HepG2 (cell line): ENCODE results near the gene NDUFB3. TPM values are rescaled to one million over a fixed set of nuclear protein-coding genes. Genes with fewer than 3 reads are reported as not detected.
"Not testable (repeated sequence)": the region's sequence is repeated elsewhere in the genome, so short reads cannot be mapped to it uniquely, and the experiment has no call there.

Experiments
- ATAC-seq: fragments of 200-7000 bp; cut with Tn5 transposase; 3 replicates; pipeline ENCODE4 v1.9.1; 2020; ENCODE audit warnings: mild to moderate bottlenecking, moderate library complexity
- BruUV-seq: library from RNA; stranded (reverse); fragments of 400-500 nt; replicated peaks from 2 replicates; lab custom pipeline; 2021; lab: Mats Ljungman, UMichigan
- CTCF ChIA-PET: fragments of 300-600 bp; formaldehyde crosslinking; extraction: SDS; loops from one replicate; lab custom pipeline; 2021; ENCODE audit warnings: low total read pairs, inconsistent platforms, low intra/inter-chr PET ratio; lab: Yijun Ruan, JAX
- POLR2A ChIA-PET: fragments of 350-600 bp; sonication (Branson Sonifier 250); formaldehyde crosslinking; loops from one replicate; lab custom pipeline; 2020; ENCODE audit warnings: antibody characterized with exemption, inconsistent platforms; lab: Yijun Ruan, JAX
- DNase-seq: peaks from one replicate; pipeline ENCODE4 v3.0.0-alpha.2; 2015; ENCODE audit warnings: low spot score
- FAIRE-seq: peaks from 3 replicates; lab custom pipeline; 2011; peaks lifted over from hg19 to GRCh38; lab: Jason Lieb, UNC
- H2AFZ ChIP-seq: one replicate; pipeline ENCODE4 v1.6.1; 2011; ENCODE audit warnings: low read length, inconsistent platforms
- H3K27ac ChIP-seq: fragments of 300-600 bp; 3 replicates; pipeline ENCODE4 v1.8.0; 2011; ENCODE audit warnings: mixed run types, mild to moderate bottlenecking, mixed read lengths, low read length, inconsistent platforms; ENCODE audit not compliant: insufficient read depth; ENCODE audit errors: extremely low read length
- H3K27me3 ChIP-seq, 2 experiments: fragments of 200-600 bp in 1 of 2; 2 replicates in 1 of 2; 3 replicates in 1 of 2; pipeline versions ENCODE4 v1.6.0 to v1.8.0; 2011; ENCODE audit warnings: low read length in 2 of 2, mild to moderate bottlenecking in 2 of 2, moderate library complexity in 2 of 2, inconsistent platforms in 1 of 2; ENCODE audit not compliant: insufficient read depth in 2 of 2, control insufficient read depth in 1 of 2
- H3K36me3 ChIP-seq, 2 experiments: fragments of 200-600 bp in 1 of 2; replicated peaks in 1 of 2; 2 replicates in 1 of 2; 3 replicates in 1 of 2; pipeline versions ENCODE4 v1.5.1 to v1.8.0; 2011; ENCODE audit warnings: low read length in 2 of 2, inconsistent platforms in 1 of 2; ENCODE audit not compliant: insufficient read depth in 2 of 2, control insufficient read depth in 1 of 2
- H3K4me1 ChIP-seq: 2 replicates; pipeline ENCODE4 v1.5.1; 2012; ENCODE audit warnings: low read length, inconsistent platforms; ENCODE audit not compliant: insufficient read depth
- H3K4me2 ChIP-seq: 2 replicates; pipeline ENCODE4 v1.6.0; 2011; ENCODE audit warnings: low read depth, low read length, inconsistent platforms
- H3K4me3 ChIP-seq, 3 experiments: fragments of 200-600 bp in 1 of 3; sonication (generic), shearing (Covaris generic) in 1 of 3; replicated peaks in 1 of 3; 2 replicates each; pipeline ENCODE4 v1.5.1; 2011 to 2016; ENCODE audit warnings: low read length in 3 of 3, inconsistent platforms in 2 of 3, low read depth in 2 of 3, mild to moderate bottlenecking in 2 of 3, control low read depth in 1 of 3, mixed read lengths in 1 of 3; ENCODE audit not compliant: insufficient read depth in 1 of 3
- H3K79me2 ChIP-seq: one replicate; pipeline ENCODE4 v1.6.1; 2011; ENCODE audit warnings: low read length, inconsistent platforms; ENCODE audit not compliant: insufficient read depth
- H3K9ac ChIP-seq: 2 replicates; pipeline ENCODE4 v1.6.0; 2011; ENCODE audit warnings: mild to moderate bottlenecking, low read depth, low read length, inconsistent platforms; ENCODE audit not compliant: insufficient read depth
- H3K9me3 ChIP-seq: 2 replicates; pipeline ENCODE4 v1.5.1; 2012; ENCODE audit warnings: mild to moderate bottlenecking, low read length
- H4K20me1 ChIP-seq: 2 replicates; pipeline ENCODE4 v1.6.0; 2011; ENCODE audit warnings: inconsistent platforms, mild to moderate bottlenecking, low read length, moderate library complexity; ENCODE audit not compliant: insufficient read depth
- AKNA ChIP-seq: sonication (generic); formaldehyde crosslinking; IDR thresholded peaks from 2 replicates; pipeline ENCODE4 v1.4.0; 2020; ENCODE audit warnings: missing genetic modification reagents, borderline replicate concordance
- RCOR2 ChIP-seq: IDR thresholded peaks from 2 replicates; pipeline ENCODE4 v1.6.1; 2016; ENCODE audit warnings: missing biosample characterization, missing genetic modification reagents
- REL ChIP-seq: sonication (generic); formaldehyde crosslinking; conservative IDR thresholded peaks from 2 replicates; pipeline ENCODE4 v1.8.0; 2022; ENCODE audit warnings: mild to moderate bottlenecking, missing genetic modification reagents, moderate library complexity
- ZNF382 ChIP-seq: sonication (generic); formaldehyde crosslinking; IDR thresholded peaks from 2 replicates; pipeline ENCODE4 v1.5.0; 2020; ENCODE audit warnings: missing genetic modification reagents, mild to moderate bottlenecking, borderline replicate concordance
- WGBS: methylation state at CpG from one replicate; pipeline ENCODE4 v1.1.6; 2017; ENCODE audit warnings: low lambda C conversion rate; 5-methylcytosine and 5-hydroxymethylcytosine counted together
- in situ Hi-C: cut with HindIII; loops from 2 replicates; pipeline ENCODE4 v1.10.0; 2017; ENCODE audit warnings: low pct_unique_long_range_greater_than_20kb; ENCODE audit not compliant: extremely low pct_ligation_motif_present
- intact Hi-C: fragments of 100-400 bp; cut with micrococcal nuclease; formaldehyde crosslinking; loops from one replicate; pipeline ENCODE4 v1.10.0; 2022; ENCODE audit not compliant: unreplicated experiment
- polyA plus RNA-seq, 8 experiments: library from polyadenylated mRNA; depleted of rRNA in 3 of 8; stranded (reverse) in 7 of 8; unstranded in 1 of 8; fragments of >200 nt; fragmentation: Illumina TruSeq in 4 of 8; extraction: Trizol in 4 of 8; gene quantifications; 2 replicates each; pipeline versions ENCODE4 v1.2.1 to v1.2.3, GENCODE V29; 2011 to 2016; ENCODE audit warnings: low read depth in 4 of 8, missing spikeins in 1 of 8, mixed read lengths in 1 of 8; ENCODE audit not compliant: insufficient read depth in 1 of 8
- total RNA-seq, 5 experiments: library from RNA; depleted of rRNA; stranded (reverse); fragments of >200 nt; fragmentation: Illumina TruSeq; extraction: Trizol; gene quantifications; 2 replicates each; pipeline ENCODE4 v1.2.3, GENCODE V29; 2016; ENCODE audit warnings: low read depth in 1 of 5
- TF ChIP-seq, protein P1 (sequence below): sonication (generic); formaldehyde crosslinking; IDR thresholded peaks from 2 replicates; pipeline ENCODE4 v1.5.1; 2020; ENCODE audit warnings: missing genetic modification reagents, mild to moderate bottlenecking, borderline replicate concordance

Gene NDUFB3
- total and polyA plus RNA-seq, 2 of the 13 experiments (the other 11 are each of a cell fraction or from before 2014, with no cell fraction given), result 50.7 to 159 TPM

DNA sequence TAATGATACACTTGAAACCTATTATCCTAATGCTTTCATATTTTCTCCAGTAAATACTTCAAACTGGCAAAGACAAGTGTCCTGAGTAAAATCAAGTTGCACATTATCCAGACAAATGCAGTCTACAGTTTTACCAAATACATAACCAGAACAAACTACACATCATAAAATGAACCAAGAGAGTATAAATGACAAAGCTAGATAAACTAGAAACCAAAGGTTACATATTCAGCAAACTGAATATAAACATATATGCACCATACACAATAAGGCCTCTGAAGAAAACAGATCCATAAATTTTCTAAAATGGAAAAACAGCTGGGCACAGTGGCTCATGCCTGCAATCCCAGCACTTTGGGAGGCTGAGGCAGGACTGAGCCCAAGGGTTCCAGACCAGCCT, 47.3 kb upstream of the NDUFB3 start:
- Histone ChIP-seq H4K20me1 (no peaks in the 10 kb centered on the region), H3K27me3 (no peaks in the 10 kb centered on the region), H3K79me2 (peaks cover 3% of the 10 kb centered on the region), H3K36me3 (peaks cover 3 to 29% of the 10 kb centered on the region in 2 experiments; a peak in 3 of 5 replicates), H2AFZ (no peak overlapping the region), H3K4me1 (no peaks in the 10 kb centered on the region), H3K4me2 (no peak overlapping the region), H3K9ac (no peak overlapping the region), H3K9me3 (no peaks in the 10 kb centered on the region), H3K4me3 (no peak overlapping the region), H3K27ac (no peak overlapping the region)
- FAIRE-seq (no peak), ATAC-seq (no peak), DNase-seq (no peak)
- in situ Hi-C loops (no loop called here), intact Hi-C loops (no loop called here)
- TF ChIP-seq ZNF382 (CRISPR knock-in tag) (no peak), RCOR2 (CRISPR knock-in tag) (no peak), AKNA (CRISPR knock-in tag) (no peak), REL (CRISPR knock-in tag) (no peak)
- TF ChIP-seq, protein P1, sequence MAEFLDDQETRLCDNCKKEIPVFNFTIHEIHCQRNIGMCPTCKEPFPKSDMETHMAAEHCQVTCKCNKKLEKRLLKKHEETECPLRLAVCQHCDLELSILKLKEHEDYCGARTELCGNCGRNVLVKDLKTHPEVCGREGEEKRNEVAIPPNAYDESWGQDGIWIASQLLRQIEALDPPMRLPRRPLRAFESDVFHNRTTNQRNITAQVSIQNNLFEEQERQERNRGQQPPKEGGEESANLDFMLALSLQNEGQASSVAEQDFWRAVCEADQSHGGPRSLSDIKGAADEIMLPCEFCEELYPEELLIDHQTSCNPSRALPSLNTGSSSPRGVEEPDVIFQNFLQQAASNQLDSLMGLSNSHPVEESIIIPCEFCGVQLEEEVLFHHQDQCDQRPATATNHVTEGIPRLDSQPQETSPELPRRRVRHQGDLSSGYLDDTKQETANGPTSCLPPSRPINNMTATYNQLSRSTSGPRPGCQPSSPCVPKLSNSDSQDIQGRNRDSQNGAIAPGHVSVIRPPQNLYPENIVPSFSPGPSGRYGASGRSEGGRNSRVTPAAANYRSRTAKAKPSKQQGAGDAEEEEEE (CRISPR knock-in tag), result no peak
- ChIA-PET POLR2A (no interaction called here), CTCF (no interaction called here)
- BruUV-seq, result no TSS peak

- intact Hi-C loops, POLR2A ChIA-PET, CTCF ChIA-PET, H2AFZ ChIP-seq, BruUV-seq, H3K79me2 ChIP-seq, in situ Hi-C loops, H3K9me3 ChIP-seq, H3K27ac ChIP-seq, H3K4me3 ChIP-seq, H3K4me2 ChIP-seq, H3K4me1 ChIP-seq, H3K36me3 ChIP-seq, H4K20me1 ChIP-seq, FAIRE-seq, ATAC-seq, DNase-seq, H3K27me3 ChIP-seq, H3K9ac ChIP-seq: not testable (repeated sequence)
- WGBS, result 93% methylated on average over 2 of the region's 2 CpGs
These were observed 37.4 kb upstream of the NDUFB3 start for GRCh38 chr2:201034355-201034754.

GRCh38 chr2:201038361-201038760, 33.4 kb upstream of the NDUFB3 start:
- POLR2A ChIA-PET, CTCF ChIA-PET, H3K27me3 ChIP-seq: not testable (repeated sequence)

More at GRCh38 chr2:201038361-201038760, 33.4 kb upstream of the NDUFB3 start:
- H2AFZ ChIP-seq, intact Hi-C loops, in situ Hi-C loops, H3K79me2 ChIP-seq, ATAC-seq, H3K4me2 ChIP-seq, H3K9me3 ChIP-seq, H3K27ac ChIP-seq, H3K9ac ChIP-seq, H3K36me3 ChIP-seq, H4K20me1 ChIP-seq, DNase-seq, H3K4me3 ChIP-seq, BruUV-seq, FAIRE-seq: not testable (repeated sequence)
- peaks cover 31% of the 10 kb centered on the region for H3K4me1 ChIP-seq
- 98% methylated on average over 4 of the region's 4 CpGs for WGBS
